GM21367 (cell line): ENCODE measurements around the gene PPM1B.
A peak's percentile ranks its signal among the peaks of the same experiment; 100 is the strongest.
"Not testable (repeated sequence)": the region's sequence is repeated elsewhere in the genome, so short reads cannot be mapped to it uniquely, and the experiment has no call there.

Source experiments
- ATAC-seq: cut with Tn5 transposase; IDR thresholded peaks from one replicate; pipeline ENCODE4 v1.9.1; 2021; ENCODE audit not compliant: unreplicated experiment

Gene PPM1B

GRCh38 chr2:44195714-44196113, 27.0 kb downstream of the PPM1B start:
- ATAC-seq = no peak

GRCh38 chr2:44197816-44198215, 29.1 kb downstream of the PPM1B start:
- no peak for ATAC-seq

GRCh38 chr2:44200011-44200410, 31.3 kb downstream of the PPM1B start:
- ATAC-seq = no peak

- ATAC-seq = no peak
Measured at GRCh38 chr2:44200759-44201158, 32.1 kb downstream of the PPM1B start.

GRCh38 chr2:44201648-44202165, 33.0 kb downstream of the PPM1B start:
- no peak for ATAC-seq

GRCh38 chr2:44203542-44203941, 34.9 kb downstream of the PPM1B start:
- no peak for ATAC-seq

- ATAC-seq = no peak
Measured at GRCh38 chr2:44205169-44205568, 36.5 kb downstream of the PPM1B start.

- no peak for ATAC-seq
Measured at GRCh38 chr2:44207102-44207501, 38.4 kb downstream of the PPM1B start.

GRCh38 chr2:44207648-44208047, 39.0 kb downstream of the PPM1B start:
- not testable (repeated sequence) for ATAC-seq

GRCh38 chr2:44210362-44210761, 41.7 kb downstream of the PPM1B start:
- no peak for ATAC-seq

- ATAC-seq = no peak
Measured at GRCh38 chr2:44211183-44211582, 42.5 kb downstream of the PPM1B start.

GRCh38 chr2:44212302-44212701, 43.6 kb downstream of the PPM1B start:
- no peak for ATAC-seq

- no peak for ATAC-seq
Measured at GRCh38 chr2:44215827-44216226, 47.2 kb downstream of the PPM1B start.

GRCh38 chr2:44218771-44219170, 50.1 kb downstream of the PPM1B start:
- ATAC-seq = no peak

- no peak for ATAC-seq
Measured at GRCh38 chr2:44226753-44227152, 58.1 kb downstream of the PPM1B start.

- no peak for ATAC-seq
Measured at GRCh38 chr2:44230378-44230777, 61.7 kb downstream of the PPM1B start.

- ATAC-seq = no peak
Measured at GRCh38 chr2:44233450-44234128, 64.9 kb downstream of the PPM1B start.

GRCh38 chr2:44237221-44237620, 68.5 kb downstream of the PPM1B start:
- ATAC-seq = peak; percentile 58

- ATAC-seq = no peak
Measured at GRCh38 chr2:44242904-44243303, 74.2 kb downstream of the PPM1B start.

GRCh38 chr2:44244135-44244871, 75.6 kb downstream of the PPM1B start:
- no peak for ATAC-seq

GRCh38 chr2:44245083-44245861, 76.6 kb downstream of the PPM1B start:
- no peak for ATAC-seq

- ATAC-seq = no peak
Measured at GRCh38 chr2:44246436-44246835, 77.8 kb downstream of the PPM1B start.
